GM23338 (cell line): ENCODE results near the gene CLSTN2. TPM values are rescaled to one million over a fixed set of nuclear protein-coding genes. Genes with fewer than 3 reads are reported as not detected.

Experiments
- ATAC-seq: fragments of 200-7000 bp; cut with Tn5 transposase; 3 replicates; pipeline ENCODE4 v1.9.1; 2020
- DNase-seq: peaks from one replicate; pipeline ENCODE4 v3.0.0-alpha.2; 2015; ENCODE audit warnings: low spot score
- H2AFZ ChIP-seq: fragments of 200-600 bp; sonication (generic); 2 replicates; pipeline ENCODE4 v1.8.0; 2016; ENCODE audit warnings: antibody characterized with exemption, mild to moderate bottlenecking, moderate library complexity
- H3F3A ChIP-seq: fragments of 200-600 bp; sonication (generic); replicated peaks from 2 replicates; pipeline ENCODE4 v1.8.0; 2017; ENCODE audit warnings: antibody characterized with exemption, mixed run types, low read depth
- H3K27ac ChIP-seq: fragments of 200-600 bp; sonication (generic); 2 replicates; pipeline ENCODE4 v1.6.1; 2016; ENCODE audit warnings: low read depth
- H3K27me3 ChIP-seq: fragments of 200-600 bp; sonication (generic); 2 replicates; pipeline ENCODE4 v1.8.0; 2016; ENCODE audit warnings: mild to moderate bottlenecking, mixed run types, moderate library complexity; ENCODE audit not compliant: insufficient read depth
- H3K36me3 ChIP-seq: fragments of 200-600 bp; sonication (generic); 2 replicates; pipeline ENCODE4 v1.8.0; 2016; ENCODE audit warnings: mild to moderate bottlenecking; ENCODE audit not compliant: insufficient read depth
- H3K4me1 ChIP-seq: fragments of 200-600 bp; sonication (generic); 2 replicates; pipeline ENCODE4 v1.8.0; 2016; ENCODE audit warnings: mild to moderate bottlenecking, moderate library complexity; ENCODE audit not compliant: insufficient read depth
- H3K4me2 ChIP-seq: fragments of 200-600 bp; sonication (generic); 2 replicates; pipeline ENCODE4 v1.7.1; 2017; ENCODE audit warnings: mixed run types
- H3K4me3 ChIP-seq: fragments of 200-600 bp; sonication (generic); 2 replicates; pipeline ENCODE4 v1.6.1; 2016; ENCODE audit warnings: mixed run types
- H3K79me2 ChIP-seq: fragments of 200-600 bp; sonication (generic); replicated peaks from 2 replicates; pipeline ENCODE4 v1.8.0; 2017; ENCODE audit warnings: mild to moderate bottlenecking; ENCODE audit not compliant: insufficient read depth
- H3K9me2 ChIP-seq: fragments of 200-600 bp; sonication (generic); 2 replicates; pipeline ENCODE4 v1.8.0; 2017; ENCODE audit not compliant: insufficient read depth
- H4K20me1 ChIP-seq: fragments of 200-600 bp; sonication (generic); replicated peaks from 2 replicates; pipeline ENCODE4 v1.8.0; 2017; ENCODE audit warnings: mild to moderate bottlenecking; ENCODE audit not compliant: insufficient read depth
- H3K27ac Mint-ChIP-seq: 2 replicates; pipeline ENCODE4 v1.8.0; 2020; ENCODE audit warnings: inconsistent platforms, mild to moderate bottlenecking, moderate library complexity, mixed read lengths
- H3K27me3 Mint-ChIP-seq: 3 replicates; pipeline ENCODE4 v1.8.0; 2022; ENCODE audit warnings: low read depth, mild to moderate bottlenecking, moderate library complexity, mixed read lengths, inconsistent platforms; ENCODE audit not compliant: insufficient read depth, poor library complexity
- H3K36me3 Mint-ChIP-seq: 3 replicates; pipeline ENCODE4 v1.8.0; 2021; ENCODE audit warnings: low read depth, mild to moderate bottlenecking, inconsistent platforms, moderate library complexity, mixed read lengths
- H3K4me1 Mint-ChIP-seq: 3 replicates; pipeline ENCODE4 v1.8.0; 2020; ENCODE audit warnings: mild to moderate bottlenecking, inconsistent platforms, mixed read lengths
- H3K4me3 Mint-ChIP-seq: 3 replicates; pipeline ENCODE4 v1.8.0; 2021; ENCODE audit warnings: moderate library complexity, mild to moderate bottlenecking, inconsistent platforms, mixed read lengths
- H3K9me3 Mint-ChIP-seq: 3 replicates; pipeline ENCODE4 v1.8.0; 2020; ENCODE audit warnings: moderate library complexity, mild to moderate bottlenecking, inconsistent platforms, mixed read lengths
- CTCF ChIP-seq, 2 experiments: fragments of 200-600 bp in 1 of 2; sonication (generic) in 1 of 2; conservative IDR thresholded peaks; 2 replicates each; pipeline versions ENCODE4 v1.5.1 to v1.6.1; 2016 to 2017; ENCODE audit warnings: antibody characterized with exemption in 2 of 2, low read depth in 2 of 2, mild to moderate bottlenecking in 2 of 2, moderate library complexity in 1 of 2
- JUNB ChIP-seq: IDR thresholded peaks from one replicate; pipeline ENCODE4 v1.6.1; 2016; ENCODE audit warnings: antibody characterized with exemption; ENCODE audit not compliant: unreplicated experiment
- NANOG ChIP-seq: IDR thresholded peaks from 2 replicates; pipeline ENCODE4 v1.6.1; 2016; ENCODE audit warnings: antibody characterized with exemption, borderline replicate concordance
- POLR2AphosphoS5 ChIP-seq: IDR thresholded peaks from 2 replicates; pipeline ENCODE4 v1.6.1; 2016; ENCODE audit warnings: antibody characterized with exemption, low read depth
- STAT1 ChIP-seq: IDR thresholded peaks from one replicate; pipeline ENCODE4 v1.6.1; 2016; ENCODE audit warnings: antibody characterized with exemption; ENCODE audit not compliant: unreplicated experiment
- ZNF114 ChIP-seq: fragments of 250-450 bp; sonication (Bioruptor Pico); IDR thresholded peaks from 2 replicates; pipeline ENCODE4 v1.5.0; 2020; ENCODE audit warnings: mild to moderate bottlenecking, moderate library complexity
- ZNF331 ChIP-seq: fragments of 250-450 bp; sonication (Bioruptor Pico); IDR thresholded peaks from 2 replicates; pipeline ENCODE4 v1.5.0; 2020; ENCODE audit warnings: low read depth, mild to moderate bottlenecking, moderate library complexity
- ZNF462 ChIP-seq: fragments of 250-450 bp; sonication (Bioruptor Pico); IDR thresholded peaks from 2 replicates; pipeline ENCODE4 v1.5.0; 2020; ENCODE audit warnings: mild to moderate bottlenecking, moderate library complexity
- polyA plus RNA-seq: library from polyadenylated mRNA; unstranded; fragments of >200 nt; fragmentation: Nextera tagmentation; extraction: Ambion mirVana; gene quantifications from 2 replicates; pipeline ENCODE4 v1.2.1, GENCODE V29; 2016
- total RNA-seq: library from RNA; depleted of rRNA; stranded (reverse); fragments of >200 nt; shearing (Covaris generic); gene quantifications from 2 replicates; pipeline ENCODE4 v1.2.3, GENCODE V29; 2014
- TF ChIP-seq, protein P1 (sequence below): IDR thresholded peaks from one replicate; pipeline ENCODE4 v1.6.1; 2018; ENCODE audit warnings: antibody characterized with exemption; ENCODE audit not compliant: unreplicated experiment

CLSTN2 gene
- total and polyA plus RNA-seq, 2 experiments from 2014 or later, result 0.11 to 0.83 TPM

DNA sequence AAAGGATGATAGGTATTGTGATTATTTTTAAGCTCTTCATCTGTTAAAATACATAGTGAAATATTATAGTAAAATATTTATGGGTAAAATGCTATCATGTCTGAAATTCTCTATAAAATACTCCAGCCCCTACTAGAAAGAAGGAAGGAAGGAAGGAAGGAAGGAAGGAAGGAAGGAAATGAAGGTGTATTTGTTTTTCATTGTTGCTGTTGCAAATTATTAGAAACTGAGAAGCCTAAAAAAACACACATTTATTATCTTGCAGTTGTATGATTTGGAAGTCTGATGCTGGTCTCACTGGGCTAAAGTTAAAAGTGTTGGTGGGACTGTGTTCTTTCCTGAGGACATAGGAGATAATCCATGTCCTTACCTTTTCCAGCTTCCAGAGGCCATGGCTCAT, 47.6 kb upstream of the CLSTN2 start:
- TF ChIP-seq ZNF331 (CRISPR knock-in tag) (no peak), ZNF114 (CRISPR knock-in tag) (no peak), ZNF462 (CRISPR knock-in tag) (no peak), JUNB (no peak), CTCF (conservative IDR thresholded peaks at IDR 0.05; ENCODE audit: low read depth in 2 of 2) (no peak), STAT1 (no peak), POLR2AphosphoS5 (no peak), NANOG (no peak)
- TF ChIP-seq, protein P1, sequence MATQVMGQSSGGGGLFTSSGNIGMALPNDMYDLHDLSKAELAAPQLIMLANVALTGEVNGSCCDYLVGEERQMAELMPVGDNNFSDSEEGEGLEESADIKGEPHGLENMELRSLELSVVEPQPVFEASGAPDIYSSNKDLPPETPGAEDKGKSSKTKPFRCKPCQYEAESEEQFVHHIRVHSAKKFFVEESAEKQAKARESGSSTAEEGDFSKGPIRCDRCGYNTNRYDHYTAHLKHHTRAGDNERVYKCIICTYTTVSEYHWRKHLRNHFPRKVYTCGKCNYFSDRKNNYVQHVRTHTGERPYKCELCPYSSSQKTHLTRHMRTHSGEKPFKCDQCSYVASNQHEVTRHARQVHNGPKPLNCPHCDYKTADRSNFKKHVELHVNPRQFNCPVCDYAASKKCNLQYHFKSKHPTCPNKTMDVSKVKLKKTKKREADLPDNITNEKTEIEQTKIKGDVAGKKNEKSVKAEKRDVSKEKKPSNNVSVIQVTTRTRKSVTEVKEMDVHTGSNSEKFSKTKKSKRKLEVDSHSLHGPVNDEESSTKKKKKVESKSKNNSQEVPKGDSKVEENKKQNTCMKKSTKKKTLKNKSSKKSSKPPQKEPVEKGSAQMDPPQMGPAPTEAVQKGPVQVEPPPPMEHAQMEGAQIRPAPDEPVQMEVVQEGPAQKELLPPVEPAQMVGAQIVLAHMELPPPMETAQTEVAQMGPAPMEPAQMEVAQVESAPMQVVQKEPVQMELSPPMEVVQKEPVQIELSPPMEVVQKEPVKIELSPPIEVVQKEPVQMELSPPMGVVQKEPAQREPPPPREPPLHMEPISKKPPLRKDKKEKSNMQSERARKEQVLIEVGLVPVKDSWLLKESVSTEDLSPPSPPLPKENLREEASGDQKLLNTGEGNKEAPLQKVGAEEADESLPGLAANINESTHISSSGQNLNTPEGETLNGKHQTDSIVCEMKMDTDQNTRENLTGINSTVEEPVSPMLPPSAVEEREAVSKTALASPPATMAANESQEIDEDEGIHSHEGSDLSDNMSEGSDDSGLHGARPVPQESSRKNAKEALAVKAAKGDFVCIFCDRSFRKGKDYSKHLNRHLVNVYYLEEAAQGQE, result no peak
- Histone ChIP-seq H3K4me3 (no peak overlapping the region), H3K27me3 (no peaks in the 10 kb centered on the region), H4K20me1 (no peaks in the 10 kb centered on the region), H3K9me2 (0 out of 2 replicates have a peak, but pooled peaks cover 12% of the 10 kb centered on the region), H3K4me1 (no peaks in the 10 kb centered on the region), H3K79me2 (no peaks in the 10 kb centered on the region), H2AFZ (no peak overlapping the region), H3K4me2 (no peak overlapping the region), H3K36me3 (no peaks in the 10 kb centered on the region), H3F3A (no peaks in the 10 kb centered on the region), H3K27ac (no peak overlapping the region)
- H3K4me1 Mint-ChIP-seq, result no peaks in the 10 kb centered on the region; the same call in 2 of the 3 replicates
- H3K4me3 Mint-ChIP-seq, result no peak overlapping the region
- H3K36me3 Mint-ChIP-seq, result peaks cover 13% of the 10 kb centered on the region
- H3K27me3 Mint-ChIP-seq, result peaks cover 3% of the 10 kb centered on the region
- no peak overlapping the region for H3K27ac Mint-ChIP-seq
- DNase-seq (no peak), ATAC-seq (no peak)
- H3K9me3 Mint-ChIP-seq, result peaks cover 28% of the 10 kb centered on the region
